Esophagus squamous epithelium (tissue), 4 donors: ENCODE results near the gene IL1RAPL2.

Source experiments
- POLR2A ChIP-seq, 4 donors: fragments of 450-650 bp; IDR thresholded peaks; one replicate each; pipeline ENCODE4 v1.6.1; 2017; ENCODE audit warnings: antibody characterized with exemption in 4 of 4, mild to moderate bottlenecking in 4 of 4, moderate library complexity in 3 of 4
- TF ChIP-seq, protein P1 (sequence below), 6 experiments: fragments of 450-650 bp in 4 of 6; fragments of 200-600 bp in 2 of 6; sonication (generic) in 2 of 6; IDR thresholded peaks; one replicate each; pipeline ENCODE4 v1.5.1; 2016 to 2019; ENCODE audit warnings: antibody characterized with exemption in 6 of 6, mild to moderate bottlenecking in 4 of 6, moderate library complexity in 4 of 6

DNA sequence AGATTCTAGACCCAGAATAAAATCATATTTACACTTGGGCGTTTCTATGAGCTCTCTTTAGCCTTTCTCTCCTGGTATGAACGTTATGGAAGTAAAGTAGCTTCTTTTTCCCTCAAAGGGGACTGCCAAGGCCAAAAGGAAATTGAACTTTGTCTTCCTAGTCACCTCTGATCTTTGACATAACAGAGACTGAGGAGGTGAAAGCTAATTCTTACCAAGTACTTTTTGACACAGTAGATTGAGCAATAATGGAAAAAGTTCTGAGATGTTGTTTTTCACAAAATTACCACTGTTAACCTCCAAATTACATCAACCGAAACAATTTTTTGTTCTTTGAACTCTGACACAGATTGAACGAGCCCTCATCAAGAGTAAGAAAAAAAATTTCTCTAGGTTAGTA is 336.1 kb downstream of the IL1RAPL2 start:
- TF ChIP-seq, protein P1, sequence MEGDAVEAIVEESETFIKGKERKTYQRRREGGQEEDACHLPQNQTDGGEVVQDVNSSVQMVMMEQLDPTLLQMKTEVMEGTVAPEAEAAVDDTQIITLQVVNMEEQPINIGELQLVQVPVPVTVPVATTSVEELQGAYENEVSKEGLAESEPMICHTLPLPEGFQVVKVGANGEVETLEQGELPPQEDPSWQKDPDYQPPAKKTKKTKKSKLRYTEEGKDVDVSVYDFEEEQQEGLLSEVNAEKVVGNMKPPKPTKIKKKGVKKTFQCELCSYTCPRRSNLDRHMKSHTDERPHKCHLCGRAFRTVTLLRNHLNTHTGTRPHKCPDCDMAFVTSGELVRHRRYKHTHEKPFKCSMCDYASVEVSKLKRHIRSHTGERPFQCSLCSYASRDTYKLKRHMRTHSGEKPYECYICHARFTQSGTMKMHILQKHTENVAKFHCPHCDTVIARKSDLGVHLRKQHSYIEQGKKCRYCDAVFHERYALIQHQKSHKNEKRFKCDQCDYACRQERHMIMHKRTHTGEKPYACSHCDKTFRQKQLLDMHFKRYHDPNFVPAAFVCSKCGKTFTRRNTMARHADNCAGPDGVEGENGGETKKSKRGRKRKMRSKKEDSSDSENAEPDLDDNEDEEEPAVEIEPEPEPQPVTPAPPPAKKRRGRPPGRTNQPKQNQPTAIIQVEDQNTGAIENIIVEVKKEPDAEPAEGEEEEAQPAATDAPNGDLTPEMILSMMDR (IDR thresholded peaks at IDR 0.05) = no peak
- TF ChIP-seq POLR2A (IDR thresholded peaks at IDR 0.05) = no peak
